ENCODE measurements around the gene ARHGEF7. TPM values are rescaled to one million over a fixed set of nuclear protein-coding genes. Genes with fewer than 3 reads are reported as not detected.

The ARHGEF7 gene
- total RNA-seq, 2 experiments from 2014 or later, result 67.0 to 71.2 TPM

DNA sequence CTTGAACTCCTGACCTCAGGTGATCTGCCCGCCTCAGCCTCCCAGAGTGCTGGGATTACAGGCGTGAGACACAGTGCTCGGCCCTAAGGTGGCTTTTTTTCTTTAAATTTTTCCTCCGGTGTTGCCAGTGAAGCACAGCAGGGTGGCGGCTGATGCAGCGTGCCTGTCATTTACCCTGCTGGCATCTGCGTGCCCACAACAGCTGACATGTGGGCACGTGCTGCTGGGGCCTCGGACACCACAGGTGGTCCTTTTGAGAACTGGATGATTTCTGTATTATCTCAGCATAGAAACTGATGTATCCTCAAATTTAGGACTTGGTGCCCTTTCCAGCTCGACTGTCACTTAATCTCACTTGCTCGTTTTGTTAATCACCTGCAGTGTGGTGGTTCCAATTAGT is 174.1 kb downstream of the ARHGEF7 start:
- H3K27me3 Mint-ChIP-seq, result no peaks in the 10 kb centered on the region
- POLR2A ChIA-PET, result no interaction called here
- DNase-seq (no peak), ATAC-seq (no peak)
- H3K4me3 Mint-ChIP-seq, result no peak overlapping the region
- no peak overlapping the region for H3K27ac Mint-ChIP-seq
- H3K9me3 Mint-ChIP-seq, result no peaks in the 10 kb centered on the region
- no peaks in the 10 kb centered on the region for H3K4me1 Mint-ChIP-seq (ENCODE audit: low read depth)
- H3K36me3 Mint-ChIP-seq (ENCODE audit: low read depth), result peaks cover 43% of the 10 kb centered on the region
- TF ChIP-seq, protein P1, sequence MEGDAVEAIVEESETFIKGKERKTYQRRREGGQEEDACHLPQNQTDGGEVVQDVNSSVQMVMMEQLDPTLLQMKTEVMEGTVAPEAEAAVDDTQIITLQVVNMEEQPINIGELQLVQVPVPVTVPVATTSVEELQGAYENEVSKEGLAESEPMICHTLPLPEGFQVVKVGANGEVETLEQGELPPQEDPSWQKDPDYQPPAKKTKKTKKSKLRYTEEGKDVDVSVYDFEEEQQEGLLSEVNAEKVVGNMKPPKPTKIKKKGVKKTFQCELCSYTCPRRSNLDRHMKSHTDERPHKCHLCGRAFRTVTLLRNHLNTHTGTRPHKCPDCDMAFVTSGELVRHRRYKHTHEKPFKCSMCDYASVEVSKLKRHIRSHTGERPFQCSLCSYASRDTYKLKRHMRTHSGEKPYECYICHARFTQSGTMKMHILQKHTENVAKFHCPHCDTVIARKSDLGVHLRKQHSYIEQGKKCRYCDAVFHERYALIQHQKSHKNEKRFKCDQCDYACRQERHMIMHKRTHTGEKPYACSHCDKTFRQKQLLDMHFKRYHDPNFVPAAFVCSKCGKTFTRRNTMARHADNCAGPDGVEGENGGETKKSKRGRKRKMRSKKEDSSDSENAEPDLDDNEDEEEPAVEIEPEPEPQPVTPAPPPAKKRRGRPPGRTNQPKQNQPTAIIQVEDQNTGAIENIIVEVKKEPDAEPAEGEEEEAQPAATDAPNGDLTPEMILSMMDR (IDR thresholded peaks at IDR 0.05), result no peak
- CTCF ChIA-PET, result interaction anchor here (0.6 kb wide), 1 partner anchor 110 kb away, joined by 3 read pairs; no protein-coding TSS in a partner anchor
- intact Hi-C loops (cut with micrococcal nuclease), result no loop called here

DNA sequence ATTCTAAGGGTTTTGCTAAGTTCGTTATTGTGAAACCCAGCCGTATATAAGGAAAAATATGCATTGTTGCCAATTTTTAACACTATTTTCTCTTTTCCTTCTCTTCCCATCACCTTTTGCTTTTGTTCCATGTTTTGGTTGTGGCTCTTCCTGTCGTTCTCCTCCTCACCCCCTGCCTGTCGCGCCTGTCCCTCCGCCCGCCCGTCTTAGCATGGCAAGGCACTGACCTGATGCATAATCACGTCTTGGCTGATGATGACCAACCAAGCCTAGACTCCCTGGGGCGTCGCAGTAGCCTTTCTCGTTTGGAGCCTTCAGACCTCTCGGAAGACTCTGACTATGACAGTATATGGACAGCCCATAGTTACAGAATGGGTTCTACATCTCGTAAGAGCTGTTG is 176.8 kb downstream of the ARHGEF7 start:
- CTCF ChIA-PET, result no interaction called here
- TF ChIP-seq, protein P1 (IDR thresholded peaks at IDR 0.05), result no peak
- Mint-ChIP-seq H3K9me3 (no peaks in the 10 kb centered on the region), H3K27ac (no peak overlapping the region), H3K27me3 (no peaks in the 10 kb centered on the region), H3K36me3 (ENCODE audit: low read depth) (peaks cover 38% of the 10 kb centered on the region), H3K4me3 (no peak overlapping the region), H3K4me1 (ENCODE audit: low read depth) (peaks cover 10% of the 10 kb centered on the region)
- ATAC-seq (no peak), DNase-seq (no peak)
- POLR2A ChIA-PET, result no interaction called here
- intact Hi-C loops (cut with micrococcal nuclease), result no loop called here

DNA sequence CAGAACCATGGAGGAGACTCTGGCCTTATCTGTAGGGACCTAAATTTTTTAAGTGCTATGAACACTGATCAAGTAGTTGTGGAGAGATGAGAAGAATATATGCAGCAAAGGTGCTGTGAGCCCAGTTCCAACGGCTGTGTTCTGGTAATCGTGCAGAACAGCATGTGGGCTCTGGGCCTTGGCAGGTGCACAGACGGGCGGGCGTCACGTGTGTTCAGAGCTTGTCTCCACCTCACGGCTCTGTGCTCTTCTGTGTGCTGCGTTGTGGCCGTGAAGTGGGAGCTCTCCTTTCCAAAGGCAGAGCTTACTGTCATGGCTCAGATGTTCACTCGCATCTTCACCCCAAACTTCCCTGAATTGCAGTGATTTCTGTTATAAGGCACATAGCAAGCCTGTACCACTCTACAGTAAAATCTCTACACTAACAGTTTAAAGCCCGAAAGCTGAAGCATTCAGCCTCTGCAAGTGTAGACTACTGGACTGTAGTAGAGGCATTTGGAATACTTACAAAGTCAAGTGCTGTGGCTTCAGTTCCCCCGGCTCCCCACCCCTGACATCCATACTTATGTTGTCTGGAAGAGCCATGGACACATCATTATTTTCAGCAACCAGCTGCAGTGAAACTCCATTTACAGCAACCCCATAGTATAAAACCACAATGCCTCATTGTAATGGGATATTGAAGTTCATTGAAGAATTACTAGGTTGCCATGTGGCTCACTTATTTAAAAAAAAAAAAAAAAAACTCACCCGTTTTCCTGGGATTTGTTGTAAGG is 177.8 kb downstream of the ARHGEF7 start:
- H3K9me3 Mint-ChIP-seq, result no peaks in the 10 kb centered on the region
- H3K27me3 Mint-ChIP-seq, result no peaks in the 10 kb centered on the region
- DNase-seq (no peak), ATAC-seq (no peak)
- no peak overlapping the region for H3K4me3 Mint-ChIP-seq
- H3K27ac Mint-ChIP-seq, result no peak overlapping the region
- TF ChIP-seq, protein P1 (IDR thresholded peaks at IDR 0.05), result no peak
- peaks cover 37% of the 10 kb centered on the region for H3K36me3 Mint-ChIP-seq (ENCODE audit: low read depth)
- ChIA-PET CTCF (no interaction called here), POLR2A (interaction anchor here (0.9 kb wide), 1 partner anchor 16 kb away, joined by 3 read pairs; no protein-coding TSS in a partner anchor)
- intact Hi-C loops (cut with micrococcal nuclease), result no loop called here
- peaks cover 11% of the 10 kb centered on the region for H3K4me1 Mint-ChIP-seq (ENCODE audit: low read depth)

DNA sequence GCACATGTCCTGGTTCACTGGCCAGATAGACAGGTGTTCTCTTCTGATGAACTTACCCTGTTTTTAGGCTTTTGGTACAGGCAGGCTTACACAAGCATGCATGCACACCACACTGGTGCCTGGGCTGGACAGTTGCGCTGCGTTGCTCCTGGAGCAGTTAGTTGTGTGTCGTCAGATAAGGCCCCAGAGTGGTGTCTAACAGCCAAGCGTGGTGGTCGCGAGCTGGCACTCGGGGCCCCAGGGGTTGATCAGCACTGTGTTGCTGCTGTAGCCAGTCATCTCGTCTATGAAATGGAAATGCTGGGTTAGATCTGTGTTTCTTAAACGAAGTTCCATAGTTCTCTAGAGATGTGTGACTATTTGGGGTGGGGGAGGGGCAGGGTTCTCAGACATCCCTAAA is 180.8 kb downstream of the ARHGEF7 start:
- TF ChIP-seq, protein P1 (IDR thresholded peaks at IDR 0.05), result no peak
- DNase-seq, result no peak
- no peaks in the 10 kb centered on the region for H3K9me3 Mint-ChIP-seq
- H3K4me3 Mint-ChIP-seq, result no peak overlapping the region
- ChIA-PET CTCF (no interaction called here), POLR2A (no interaction called here)
- no peaks in the 10 kb centered on the region for H3K27me3 Mint-ChIP-seq
- peaks cover 36% of the 10 kb centered on the region for H3K36me3 Mint-ChIP-seq (ENCODE audit: low read depth)
- ATAC-seq, result no peak
- H3K27ac Mint-ChIP-seq, result no peak overlapping the region
- peaks cover 11% of the 10 kb centered on the region for H3K4me1 Mint-ChIP-seq (ENCODE audit: low read depth)
- intact Hi-C loops (cut with micrococcal nuclease), result no loop called here

DNA sequence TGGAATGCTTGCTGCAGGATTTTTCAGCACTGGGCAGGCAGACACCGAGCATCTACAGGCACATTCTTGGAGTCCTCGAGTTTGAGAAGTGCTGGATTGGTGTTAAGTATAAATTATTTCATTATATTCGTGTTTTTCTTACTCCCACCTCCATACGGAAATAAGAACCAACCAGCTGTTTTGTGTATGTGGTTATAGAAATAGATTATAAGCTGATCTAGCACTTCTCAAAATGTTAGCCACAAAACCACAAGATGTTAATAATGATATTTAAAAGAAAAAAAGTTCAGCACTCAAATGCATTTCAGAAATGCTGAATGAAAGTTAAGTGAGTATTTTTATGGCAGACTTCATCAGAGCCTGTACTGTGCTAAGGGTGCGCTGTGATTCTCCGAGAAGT is 181.3 kb downstream of the ARHGEF7 start:
- intact Hi-C loops (cut with micrococcal nuclease), result no loop called here

More for the DNA sequence above, 181.3 kb downstream of the ARHGEF7 start:
- Mint-ChIP-seq H3K36me3 (ENCODE audit: low read depth) (peaks cover 41% of the 10 kb centered on the region), H3K4me1 (ENCODE audit: low read depth) (peaks cover 11% of the 10 kb centered on the region), H3K4me3 (no peak overlapping the region), H3K27ac (no peak overlapping the region), H3K27me3 (no peaks in the 10 kb centered on the region), H3K9me3 (no peaks in the 10 kb centered on the region)
- DNase-seq (no peak), ATAC-seq (no peak)
- TF ChIP-seq, protein P1 (IDR thresholded peaks at IDR 0.05), result no peak
- CTCF ChIA-PET, result no interaction called here
- POLR2A ChIA-PET, result no interaction called here

Data from activated CD8-positive, alpha-beta T cell treated with anti-CD3 and anti-CD28 coated beads for 36 hours (primary cell).